ENCODE data around the gene PAK5.

GRCh38 chr20:9686001-9686400, 152.9 kb downstream of the PAK5 start:
- TF ChIP-seq EZH2 (IDR thresholded peaks at IDR 0.05; ENCODE audit: low read depth) (no peak), CTCF (conservative IDR thresholded peaks at IDR 0.05) (no peak)

Measured in PC-9 (cell line).